GM18526 (cell line): Measurements from ENCODE around the gene MYOZ1.

Source experiments
- POLR2A ChIP-seq: IDR thresholded peaks from 3 replicates; pipeline ENCODE4 v1.6.1; 2011; ENCODE audit not compliant: insufficient read length; ENCODE audit errors: extremely low read depth

Gene MYOZ1, protein sequence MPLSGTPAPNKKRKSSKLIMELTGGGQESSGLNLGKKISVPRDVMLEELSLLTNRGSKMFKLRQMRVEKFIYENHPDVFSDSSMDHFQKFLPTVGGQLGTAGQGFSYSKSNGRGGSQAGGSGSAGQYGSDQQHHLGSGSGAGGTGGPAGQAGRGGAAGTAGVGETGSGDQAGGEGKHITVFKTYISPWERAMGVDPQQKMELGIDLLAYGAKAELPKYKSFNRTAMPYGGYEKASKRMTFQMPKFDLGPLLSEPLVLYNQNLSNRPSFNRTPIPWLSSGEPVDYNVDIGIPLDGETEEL

DNA sequence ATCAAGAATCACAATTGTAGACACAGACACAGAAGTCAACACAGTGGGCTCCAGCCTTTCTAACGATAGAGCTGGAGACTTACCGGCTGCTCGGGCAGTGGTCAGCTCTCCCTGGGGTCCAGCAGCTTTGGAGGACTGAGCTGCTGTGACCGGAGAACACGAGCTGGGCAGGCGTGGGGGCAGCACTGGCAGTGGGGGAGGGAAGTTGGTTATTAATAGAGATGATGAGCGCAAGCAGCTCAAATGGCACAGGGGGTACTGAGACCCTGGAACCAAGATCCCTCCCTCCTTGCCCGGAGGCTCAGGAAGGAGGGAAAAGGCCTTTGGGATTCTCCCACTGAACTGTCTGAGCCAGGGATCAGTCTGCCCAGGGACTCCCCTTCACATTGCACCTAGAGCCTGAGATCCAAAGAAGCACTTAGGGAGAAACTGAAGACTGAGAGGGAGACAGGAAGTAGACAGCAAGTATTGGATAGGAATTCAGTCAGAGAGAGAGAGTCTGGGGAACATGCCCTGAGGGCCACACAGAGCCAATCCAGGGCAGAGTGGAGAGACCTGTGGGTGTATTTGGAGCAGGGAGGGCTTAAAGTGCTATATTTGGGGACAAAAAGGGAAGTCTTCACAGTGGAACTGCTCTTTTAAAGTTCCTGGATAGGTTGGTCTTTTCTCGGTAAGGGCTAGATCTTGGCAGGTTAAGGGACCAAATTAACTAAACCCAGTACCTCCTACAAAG, at the start of gene MYOZ1:
TSS of gene MYOZ1 (minus strand) at position 147 of the 733 bp plus-strand sequence. CDS start 1,457 bp downstream, outside the sequence.
- TF ChIP-seq POLR2A, result no peak

DNA sequence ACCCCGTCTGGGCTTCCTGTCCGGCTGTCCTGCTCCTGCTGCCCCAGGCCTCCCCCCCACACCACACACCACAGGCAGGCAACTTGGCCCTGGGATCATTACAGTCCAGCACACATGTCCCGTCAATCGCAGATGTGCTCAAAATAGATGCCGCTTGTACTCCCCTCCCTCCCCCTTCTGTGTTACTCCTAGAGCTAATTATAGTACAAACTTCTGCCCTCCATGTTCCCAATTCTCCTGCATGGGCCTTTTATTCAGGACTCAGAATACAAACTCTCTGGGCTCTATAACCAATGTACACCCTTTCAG, 14.7 kb upstream of the MYOZ1 start, which contains the start of gene SYNPO2L:
TSS of gene SYNPO2L (minus strand) at position 40 of the 309 bp plus-strand sequence. CDS start 107 bp downstream, outside the sequence.
- TF ChIP-seq POLR2A, result no peak

DNA sequence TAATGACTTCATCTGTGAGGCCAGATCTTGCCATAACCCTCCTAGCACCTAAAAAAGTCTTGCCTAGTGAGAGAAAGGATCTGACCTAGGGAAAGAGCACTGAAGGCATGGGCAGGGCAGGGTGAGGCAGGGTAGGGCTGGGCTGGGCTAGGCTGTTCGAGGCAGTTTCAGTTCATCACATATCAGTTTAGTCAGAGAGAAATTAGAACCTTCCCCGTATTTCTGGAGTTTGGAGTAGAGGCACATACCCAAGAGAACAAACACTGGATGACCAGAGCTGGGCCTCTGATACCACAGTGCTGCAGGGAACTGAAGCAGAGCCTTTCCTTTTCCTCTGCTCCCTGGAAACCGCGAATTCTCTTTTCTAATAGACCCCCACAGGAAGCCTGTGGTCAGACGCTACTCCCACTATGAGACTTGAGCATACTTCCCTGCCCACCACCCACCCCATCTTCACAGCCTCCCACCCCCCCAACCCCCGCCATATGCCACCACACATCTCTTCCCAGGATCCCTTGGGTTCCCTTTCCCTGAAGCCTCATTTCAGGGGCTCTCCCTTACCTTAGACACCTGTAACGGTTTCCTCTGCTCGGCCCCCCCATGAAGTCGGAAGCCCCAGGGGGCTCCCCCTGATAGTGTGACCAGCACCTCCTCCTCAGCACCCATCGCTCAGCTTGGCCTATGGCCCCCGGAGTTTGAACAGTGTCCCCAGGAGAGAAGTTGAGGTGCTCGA, 14.1 kb upstream of the MYOZ1 start:
- no peak for TF ChIP-seq POLR2A

DNA sequence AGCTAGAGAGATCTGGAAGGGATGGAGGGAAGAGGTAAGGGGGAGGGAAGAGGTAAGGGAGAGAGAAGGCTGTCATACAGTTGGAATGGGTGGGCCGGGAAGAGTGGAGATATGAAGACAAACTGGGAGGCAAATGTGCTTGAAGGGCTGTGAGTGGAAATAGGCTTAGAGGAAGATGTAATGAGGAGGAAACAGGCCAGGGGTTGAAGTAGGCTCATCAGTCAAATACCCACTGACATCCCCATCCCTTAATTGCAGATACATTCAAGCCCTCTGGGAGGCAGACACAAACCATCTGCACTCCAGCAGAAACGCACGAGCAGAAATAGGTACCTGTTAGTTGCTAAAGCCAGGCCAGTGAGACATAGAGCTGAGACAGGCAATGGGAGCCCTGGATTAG, 12.4 kb upstream of the MYOZ1 start:
- no peak for TF ChIP-seq POLR2A

DNA sequence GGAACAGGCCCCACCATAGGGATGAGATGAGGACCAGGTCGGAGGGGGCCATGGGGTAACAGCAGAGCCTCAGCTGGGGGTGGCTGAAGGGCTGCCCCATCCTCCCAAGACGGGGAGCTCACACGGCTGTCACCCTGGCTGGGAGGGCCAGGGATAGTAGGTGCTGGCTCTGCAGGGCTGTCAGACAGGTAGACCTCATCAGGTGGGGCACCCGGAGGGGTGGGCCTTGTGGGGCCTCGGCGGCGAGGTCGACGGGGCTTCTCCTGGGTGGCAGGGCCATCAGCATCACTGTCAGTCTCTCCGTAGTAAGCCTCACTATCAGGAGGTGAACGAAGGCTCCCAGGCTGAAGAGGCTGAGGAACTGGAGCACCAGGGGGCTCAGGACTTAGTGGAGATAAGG, 11.9 kb upstream of the MYOZ1 start:
- no peak for TF ChIP-seq POLR2A

DNA sequence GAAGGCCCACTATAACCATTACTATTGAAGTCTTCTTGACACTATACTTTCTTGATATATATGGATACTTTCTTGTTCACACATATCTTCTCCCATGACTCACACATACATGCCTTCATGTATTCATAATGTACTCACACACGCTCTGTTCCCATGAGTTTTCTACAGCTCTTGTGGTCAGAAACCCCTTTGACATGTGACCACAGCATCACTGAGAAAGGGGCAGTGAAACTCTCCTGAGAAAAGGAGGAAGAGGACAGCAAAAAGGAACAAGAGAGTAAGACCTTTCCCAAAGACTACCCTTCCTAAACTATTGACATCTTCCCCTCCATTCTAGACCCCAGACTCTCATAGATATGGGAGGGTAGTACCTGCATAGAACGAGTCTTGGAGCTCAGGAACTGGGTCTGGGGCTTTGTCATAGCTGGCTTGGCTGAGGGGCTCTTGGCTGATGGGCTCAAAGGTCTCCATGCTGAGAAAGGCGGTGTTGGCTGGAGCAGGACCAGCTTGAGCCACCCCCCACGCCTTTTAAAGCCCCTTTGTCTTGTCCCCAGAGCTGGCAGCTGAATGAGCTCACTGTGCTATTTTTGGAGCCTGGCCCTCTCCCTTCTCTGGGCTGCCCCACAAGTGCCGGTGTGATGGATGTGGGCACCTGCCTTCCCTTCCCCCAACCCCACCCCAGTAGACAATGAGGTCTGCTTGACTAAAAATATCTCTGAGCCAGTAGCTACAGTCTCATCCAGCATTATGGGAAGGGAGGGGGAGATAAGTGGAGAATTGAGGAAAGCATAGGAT, 9.5 kb upstream of the MYOZ1 start:
- TF ChIP-seq POLR2A, result no peak

DNA sequence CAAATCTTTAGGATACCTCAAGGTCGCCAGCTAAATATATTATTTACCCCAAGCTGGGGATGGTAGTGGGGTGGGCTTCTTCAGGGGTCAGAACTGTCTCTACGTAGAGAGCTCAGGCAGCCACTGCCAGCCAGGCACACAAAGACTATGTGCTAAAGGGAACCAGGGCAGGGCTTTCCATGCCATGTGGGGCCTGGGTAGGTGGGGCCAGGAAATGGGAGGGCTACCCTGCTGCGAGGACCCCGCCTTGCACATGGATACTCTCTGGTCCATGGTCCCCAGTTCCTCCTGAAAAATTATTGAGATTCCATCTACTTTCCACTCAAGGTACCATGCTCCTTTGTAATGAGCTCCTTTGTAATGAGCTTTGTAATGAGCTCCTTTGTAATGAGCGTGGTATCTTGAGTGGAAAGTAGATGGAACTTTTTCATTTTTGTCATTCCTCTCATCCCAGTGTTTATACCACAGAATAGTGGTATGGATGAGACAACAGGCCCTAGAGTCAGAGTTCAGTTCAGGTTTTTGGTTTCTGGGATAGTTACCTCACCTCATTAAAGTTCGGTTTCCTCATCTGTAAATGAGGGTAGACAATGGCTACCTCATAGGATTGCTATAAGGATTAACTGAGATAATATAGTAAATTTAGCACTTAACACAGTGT, 8.7 kb upstream of the MYOZ1 start:
- no peak for TF ChIP-seq POLR2A

DNA sequence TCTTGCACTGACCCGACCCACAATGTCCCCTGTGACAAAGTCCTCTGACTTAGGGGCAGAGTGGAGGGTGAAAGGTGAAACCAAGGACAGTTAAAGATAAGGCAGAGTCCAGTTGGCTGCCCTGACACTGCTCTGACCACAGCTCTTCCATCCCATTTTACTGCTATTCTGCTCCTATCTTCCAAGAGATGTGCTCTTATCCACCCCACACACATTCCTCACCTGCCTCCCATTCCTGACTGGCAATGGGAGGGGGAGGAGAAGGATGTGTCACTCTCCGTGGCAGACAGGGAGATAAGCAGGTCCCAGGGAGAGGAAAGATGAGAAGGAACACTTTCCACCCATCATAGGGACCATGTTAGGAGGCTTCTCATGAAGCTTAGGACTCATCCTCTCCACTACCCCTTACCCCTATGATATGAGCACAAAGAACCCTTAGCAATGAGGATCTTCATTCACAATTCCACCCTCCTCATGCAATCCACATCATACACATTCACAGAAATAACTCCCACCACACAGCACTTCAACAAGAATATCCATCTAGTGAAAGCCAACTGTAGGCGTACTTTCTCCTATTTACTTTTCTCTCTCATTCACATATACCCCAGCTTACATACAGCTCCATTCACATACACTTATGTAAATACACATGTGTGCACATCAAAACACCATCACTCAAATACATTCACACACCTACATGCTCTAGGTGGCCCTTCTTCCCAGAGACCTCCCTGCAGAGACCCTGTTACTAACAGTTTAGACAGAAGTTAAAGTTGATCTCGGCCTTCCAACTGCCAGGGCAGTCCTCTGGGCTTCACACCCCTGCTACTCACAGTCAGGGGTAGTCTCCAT, 7.9 kb upstream of the MYOZ1 start:
- no peak for TF ChIP-seq POLR2A

DNA sequence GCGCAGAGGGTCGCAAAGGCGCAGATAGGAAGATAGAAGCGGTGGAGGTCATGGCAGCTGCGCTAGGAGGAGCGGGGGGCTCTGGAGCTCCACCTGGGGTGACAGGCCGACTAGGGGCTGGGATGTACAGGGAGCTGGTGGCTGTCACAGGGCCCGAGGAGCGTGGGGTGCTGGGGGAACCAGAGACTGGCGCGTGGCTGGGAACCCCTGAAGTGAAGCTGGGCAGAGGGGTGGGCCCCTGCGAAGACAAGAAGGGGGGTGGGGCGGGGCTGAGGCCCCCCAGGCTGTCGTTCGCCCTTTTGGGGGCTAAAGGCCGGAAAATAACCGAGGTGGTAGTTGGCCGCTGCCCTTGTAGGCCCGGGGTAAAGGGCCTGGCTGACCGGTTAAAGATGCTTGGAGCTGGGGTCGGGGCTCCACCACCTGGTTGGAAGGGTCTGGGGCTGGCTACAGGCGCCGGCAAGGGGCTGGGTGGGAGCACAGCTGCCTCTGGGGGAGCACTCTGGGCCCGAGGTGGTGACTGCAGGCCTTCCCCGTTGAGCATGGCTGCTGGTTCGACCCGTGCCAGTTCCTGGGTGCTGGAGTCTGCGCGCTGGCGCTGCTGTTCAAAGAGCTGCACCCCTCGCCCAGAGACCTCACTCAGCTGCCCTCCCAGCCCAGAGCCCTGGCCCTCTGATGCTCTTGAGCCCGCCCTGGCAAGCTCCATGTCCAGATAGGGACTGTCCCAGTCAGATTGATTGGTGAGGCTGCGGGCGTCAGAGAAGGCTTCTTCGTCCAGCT, 6.8 kb upstream of the MYOZ1 start:
- no peak for TF ChIP-seq POLR2A

DNA sequence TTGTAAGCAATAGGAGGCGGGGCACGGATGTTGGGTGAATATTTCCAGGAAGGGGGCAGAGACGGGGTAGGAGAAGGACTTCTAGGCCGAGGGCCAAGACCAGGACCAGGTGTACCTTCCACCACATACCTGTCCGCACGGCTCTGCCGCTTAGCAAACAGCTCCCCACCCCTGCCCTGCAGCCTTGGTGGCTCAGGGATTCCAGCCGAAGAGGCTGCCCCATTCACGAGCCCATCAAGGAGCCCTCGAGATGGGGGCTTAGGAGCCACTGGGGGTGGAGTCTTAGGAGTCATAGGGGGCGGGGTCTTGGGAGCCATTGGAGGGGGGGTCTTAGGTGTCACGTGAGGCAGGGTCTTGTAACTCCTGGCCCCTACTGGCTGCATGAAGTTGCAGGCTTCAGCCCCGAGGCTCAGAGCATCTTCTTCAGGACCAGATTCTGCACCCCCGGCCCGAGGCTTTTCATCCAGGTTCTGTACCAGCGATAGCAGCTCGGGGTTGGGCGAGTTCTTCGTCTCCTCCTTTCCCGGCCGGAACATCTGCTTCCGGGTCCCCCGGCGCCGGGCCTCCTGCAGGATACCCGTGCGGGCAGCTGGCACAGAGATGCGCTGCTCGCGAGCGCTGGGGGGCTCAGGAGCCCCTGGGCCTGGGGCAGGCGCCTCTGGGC, 6.1 kb upstream of the MYOZ1 start:
- TF ChIP-seq POLR2A, result no peak

DNA sequence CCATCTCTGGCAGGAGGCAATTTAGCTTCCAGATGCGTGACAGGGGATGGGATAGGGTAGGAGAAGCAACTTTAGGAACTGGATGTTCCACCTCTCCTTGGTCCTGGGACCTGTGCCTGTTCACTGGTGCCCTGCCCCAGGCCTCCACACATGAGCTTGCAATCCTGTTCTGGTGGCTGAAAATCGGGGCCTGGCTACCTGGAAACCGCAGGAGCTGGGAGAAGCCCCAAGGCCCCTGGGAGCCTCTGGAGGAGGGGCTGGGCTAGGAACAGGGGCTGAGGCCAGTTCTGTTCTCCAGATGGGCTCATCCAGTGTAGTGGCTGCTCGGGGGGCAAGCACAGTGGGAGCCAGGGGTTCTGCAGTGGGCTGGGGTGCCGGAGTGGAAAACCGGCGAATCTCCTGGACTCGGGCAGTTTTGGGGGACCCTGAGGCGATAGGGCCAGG, 5.3 kb upstream of the MYOZ1 start:
- no peak for TF ChIP-seq POLR2A

DNA sequence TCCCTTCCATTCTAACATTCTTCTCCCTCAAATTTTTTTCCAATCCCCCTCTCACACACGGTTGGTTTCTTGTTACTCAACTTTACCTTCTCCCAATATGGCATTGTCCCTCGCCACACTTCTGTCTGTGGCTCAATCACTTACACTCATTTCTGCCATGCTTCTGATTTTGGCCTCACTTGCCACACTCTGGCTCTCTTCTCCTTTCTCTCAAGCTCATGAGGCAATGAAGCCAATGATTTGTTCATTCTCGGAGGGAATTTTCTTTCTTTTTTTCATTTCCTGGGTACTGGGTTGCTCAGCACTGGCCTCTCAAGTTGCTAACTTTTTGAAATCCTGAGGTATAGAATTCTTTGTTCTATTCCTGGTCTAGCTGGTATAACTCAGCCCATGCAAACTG, 4.0 kb upstream of the MYOZ1 start:
- no peak for TF ChIP-seq POLR2A
